GM21381 (cell line): ENCODE measurements around the gene AKT2.
"Not testable (repeated sequence)": the region's sequence is repeated elsewhere in the genome, so short reads cannot be mapped to it uniquely, and the experiment has no call there.

Source experiments
- ATAC-seq: cut with Tn5 transposase; IDR thresholded peaks from one replicate; pipeline ENCODE4 v1.9.1; 2021; ENCODE audit warnings: mild to moderate bottlenecking, moderate library complexity; ENCODE audit not compliant: unreplicated experiment

The AKT2 gene

DNA sequence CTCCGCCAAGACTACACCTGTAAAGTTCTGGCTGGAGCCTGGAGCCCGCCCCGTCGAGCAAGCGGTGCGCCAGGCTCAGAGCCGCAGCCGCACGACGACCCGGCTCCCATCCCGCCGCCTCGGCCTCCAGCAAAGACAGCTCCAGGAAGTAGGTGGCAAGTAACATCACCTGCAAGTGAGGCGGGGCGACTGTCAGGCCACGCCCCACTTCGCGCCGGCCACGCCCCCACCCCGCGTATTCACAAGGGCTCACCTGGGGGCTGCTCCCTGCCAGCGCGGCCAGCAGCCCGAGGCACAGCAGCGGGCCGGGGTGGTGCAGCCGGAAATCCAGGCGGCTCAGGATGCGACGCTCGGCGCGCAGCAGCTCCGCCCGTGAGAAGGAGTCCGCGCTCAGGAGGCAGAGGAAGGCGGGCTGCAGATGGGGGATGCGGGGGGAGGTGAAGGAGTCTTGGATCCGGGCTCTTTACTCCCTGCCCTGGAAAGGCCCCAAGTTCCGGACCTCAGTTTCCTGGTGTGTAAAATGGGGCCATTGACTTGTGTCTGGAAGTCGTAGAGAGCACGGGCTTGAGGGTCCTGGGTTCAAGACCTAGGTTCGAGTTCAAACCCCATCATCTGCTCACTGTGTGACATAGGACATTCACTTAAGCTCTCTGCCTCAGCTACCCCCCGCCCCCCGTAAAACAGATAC is 61.9 kb downstream of the AKT2 start:
- ATAC-seq, result no peak

- no peak for ATAC-seq
These were observed 63.1 kb downstream of the AKT2 start for GRCh38 chr19:40221858-40222619.

GRCh38 chr19:40220674-40221073 is 64.5 kb downstream of the AKT2 start:
- no peak for ATAC-seq

GRCh38 chr19:40219721-40220276 is 65.3 kb downstream of the AKT2 start:
- ATAC-seq, result no peak

GRCh38 chr19:40219029-40219428 is 66.1 kb downstream of the AKT2 start:
- not testable (repeated sequence) for ATAC-seq

DNA sequence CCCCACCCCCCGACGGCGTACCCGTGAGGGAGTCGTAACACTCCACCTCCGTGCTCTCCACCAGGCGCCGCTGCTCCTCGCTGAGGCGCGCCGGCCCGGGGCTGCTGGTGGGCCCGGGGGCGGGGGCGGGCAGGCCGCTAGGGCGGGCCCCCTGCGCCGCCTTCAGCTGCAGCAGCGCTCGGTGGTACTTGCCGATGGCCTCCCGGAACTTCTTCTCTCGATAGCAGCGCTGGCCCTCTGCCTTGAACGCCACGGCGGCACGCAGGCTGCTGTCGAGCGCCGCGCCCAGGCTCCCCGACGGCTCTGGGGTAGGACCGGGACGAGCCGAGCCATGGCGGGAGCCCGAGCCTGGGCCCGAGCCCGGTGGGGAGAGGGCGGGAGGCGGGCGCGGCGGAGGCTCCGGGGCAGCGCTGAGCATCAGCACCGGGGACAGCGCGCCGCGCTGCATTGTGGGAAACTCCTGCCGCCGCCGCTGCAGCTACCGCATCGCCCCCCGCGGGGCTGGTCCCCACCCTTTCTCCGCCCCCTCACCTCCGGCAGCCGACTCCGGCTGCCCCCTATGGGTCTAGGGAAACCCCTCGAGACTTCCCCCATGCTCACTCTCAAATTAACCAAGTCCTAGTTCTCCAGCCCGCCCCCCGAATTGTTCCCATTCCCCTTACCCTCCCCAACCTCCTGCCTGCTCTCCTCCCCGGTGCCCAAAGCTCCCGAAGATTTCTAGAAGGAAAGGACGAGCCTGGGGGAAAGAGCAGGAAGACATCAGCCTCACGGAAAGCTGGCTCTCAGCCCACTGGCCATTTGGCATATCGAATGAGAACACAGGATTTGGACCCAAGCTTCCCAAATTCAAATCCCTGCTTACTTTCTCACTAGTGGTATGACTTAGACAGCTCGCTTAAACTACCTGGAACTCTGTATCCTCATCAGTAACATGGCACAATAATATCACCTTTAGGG is 66.9 kb downstream of the AKT2 start, which contains the start of gene TTC9B:
Gene TTC9B, minus strand, starts transcription at position 451 of the 957 bp plus-strand sequence. Its CDS starts 3 bp downstream, at position 448.
- no peak for ATAC-seq

- ATAC-seq, result no peak
These were observed 67.9 kb downstream of the AKT2 start for GRCh38 chr19:40217027-40217810.

- ATAC-seq, result no peak
These were observed 68.4 kb downstream of the AKT2 start for GRCh38 chr19:40216777-40217026.

GRCh38 chr19:40216013-40216776 is 69.0 kb downstream of the AKT2 start:
- no peak for ATAC-seq

DNA sequence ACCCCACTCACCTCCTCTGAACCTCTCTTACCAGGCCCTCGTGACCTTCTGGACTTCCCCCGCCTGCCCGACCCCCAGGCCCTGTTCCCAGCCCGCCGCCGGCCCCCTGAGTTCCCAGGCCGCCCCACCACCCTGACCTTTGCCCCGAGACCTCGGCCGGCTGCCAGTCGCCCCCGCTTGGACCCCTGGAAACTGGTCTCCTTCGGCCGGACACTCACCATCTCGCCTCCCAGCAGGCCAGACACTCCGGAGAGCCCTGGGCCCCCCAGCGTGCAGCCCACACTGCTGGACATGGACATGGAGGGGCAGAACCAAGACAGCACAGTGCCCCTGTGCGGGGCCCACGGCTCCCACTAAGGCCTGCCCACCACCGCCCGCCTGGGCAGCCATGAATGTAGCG is 70.2 kb downstream of the AKT2 start:
- no peak for ATAC-seq

DNA sequence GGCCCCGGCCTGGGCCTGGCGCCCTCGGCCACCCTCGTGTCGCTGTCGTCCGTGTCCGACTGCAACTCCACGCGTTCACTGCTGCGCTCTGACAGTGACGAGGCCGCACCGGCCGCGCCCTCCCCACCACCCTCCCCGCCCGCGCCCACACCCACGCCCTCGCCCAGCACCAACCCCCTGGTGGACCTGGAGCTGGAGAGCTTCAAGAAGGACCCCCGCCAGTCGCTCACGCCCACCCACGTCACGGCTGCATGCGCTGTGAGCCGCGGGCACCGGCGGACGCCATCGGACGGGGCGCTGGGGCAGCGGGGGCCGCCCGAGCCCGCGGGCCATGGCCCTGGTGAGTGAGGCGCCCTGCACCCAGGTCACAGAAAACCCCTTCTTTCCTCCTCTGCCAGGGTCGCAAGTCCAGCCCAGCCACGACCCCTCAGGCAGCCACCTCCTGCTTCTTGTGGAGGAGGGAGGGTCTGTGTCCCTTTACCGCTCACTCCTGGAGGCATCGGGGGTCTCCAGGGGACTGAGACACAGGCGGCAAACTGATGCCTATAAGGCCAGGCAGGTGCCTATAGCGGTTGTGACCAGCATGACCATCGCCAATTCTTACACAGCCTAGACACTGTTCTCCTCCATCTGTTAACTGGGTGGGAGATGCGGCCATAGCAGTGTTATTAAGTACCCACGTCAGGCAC is 71.1 kb downstream of the AKT2 start:
- no peak for ATAC-seq

DNA sequence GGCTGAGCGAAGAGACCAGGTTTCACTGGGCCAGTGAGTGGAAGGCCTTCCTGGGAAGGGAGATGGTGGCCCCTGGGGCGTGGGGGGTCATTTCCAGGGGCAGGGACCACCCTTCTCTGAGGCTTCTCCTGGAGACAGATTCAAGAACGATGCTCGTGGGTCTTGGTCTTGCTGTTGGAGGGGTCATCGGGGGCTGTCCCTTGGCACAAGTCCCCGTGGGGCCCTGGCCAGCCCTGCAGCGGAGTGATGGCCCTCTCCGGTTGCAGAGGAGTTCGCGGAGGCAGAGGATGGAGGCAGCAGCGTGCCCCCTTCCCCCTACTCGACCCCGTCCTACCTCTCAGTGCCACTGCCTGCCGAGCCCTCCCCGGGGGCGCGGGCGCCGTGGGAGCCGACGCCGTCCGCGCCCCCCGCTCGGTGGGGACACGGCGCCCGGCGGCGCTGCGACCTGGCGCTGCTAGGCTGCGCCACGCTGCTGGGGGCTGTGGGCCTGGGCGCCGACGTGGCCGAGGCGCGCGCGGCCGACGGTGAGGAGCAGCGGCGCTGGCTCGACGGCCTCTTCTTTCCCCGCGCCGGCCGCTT is 71.8 kb downstream of the AKT2 start:
- no peak for ATAC-seq

DNA sequence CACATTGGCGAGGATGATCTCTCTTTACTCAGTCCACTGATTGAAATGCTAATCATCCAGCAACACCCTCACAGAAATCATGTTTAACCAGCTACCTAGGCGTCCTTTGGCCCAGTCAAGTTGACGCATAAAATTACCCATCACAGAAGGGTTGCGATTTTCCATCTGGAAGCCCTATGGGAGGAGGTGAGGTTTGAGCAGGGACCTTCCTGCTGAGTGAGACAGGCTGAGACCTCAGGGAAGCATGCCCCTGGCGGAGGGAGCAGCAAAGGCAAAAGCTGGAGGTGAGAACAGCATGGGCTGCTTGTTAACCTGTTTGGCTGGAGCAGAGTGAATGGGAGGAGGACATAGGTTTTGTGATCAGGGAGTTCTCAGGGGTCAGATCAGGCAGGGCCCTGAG is 74.3 kb downstream of the AKT2 start:
- ATAC-seq, result no peak

- no peak for ATAC-seq
These were observed 76.5 kb downstream of the AKT2 start for GRCh38 chr19:40208602-40209001.

DNA sequence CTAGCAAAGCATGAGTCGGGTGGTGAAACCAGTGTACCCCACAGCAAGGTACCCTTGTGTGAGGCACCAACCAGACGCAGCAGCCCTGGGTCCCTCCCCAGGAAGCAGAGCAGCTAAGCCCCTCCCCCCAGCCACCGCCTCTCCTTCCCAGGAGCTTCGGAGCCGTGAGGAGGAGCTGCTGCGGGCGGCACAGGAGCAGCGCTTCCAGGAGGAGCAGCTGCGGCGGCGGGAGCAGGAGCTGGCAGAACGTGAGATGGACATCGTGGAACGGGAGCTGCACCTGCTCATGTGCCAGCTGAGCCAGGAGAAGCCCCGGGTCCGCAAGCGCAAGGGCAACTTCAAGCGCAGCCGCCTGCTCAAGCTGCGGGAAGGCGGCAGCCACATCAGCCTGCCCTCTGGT is 79.4 kb downstream of the AKT2 start:
- ATAC-seq, result no peak

DNA sequence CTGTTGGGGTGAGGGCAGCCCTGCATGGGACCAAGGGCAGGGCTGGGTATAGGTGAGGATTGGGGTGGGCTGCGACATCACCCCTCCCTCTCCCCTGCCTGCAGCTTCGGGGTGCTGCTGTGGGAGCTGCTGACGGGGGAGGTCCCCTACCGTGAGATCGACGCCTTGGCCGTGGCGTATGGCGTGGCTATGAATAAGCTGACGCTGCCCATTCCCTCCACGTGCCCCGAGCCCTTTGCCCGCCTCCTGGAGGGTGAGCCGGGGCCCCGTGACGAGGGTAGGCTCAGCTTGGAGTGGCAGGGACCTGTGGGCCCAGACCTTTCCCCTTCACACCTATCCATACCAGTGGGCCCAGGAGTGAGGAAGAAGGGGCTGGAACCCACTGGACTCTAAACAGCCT is 80.8 kb downstream of the AKT2 start:
- no peak for ATAC-seq

DNA sequence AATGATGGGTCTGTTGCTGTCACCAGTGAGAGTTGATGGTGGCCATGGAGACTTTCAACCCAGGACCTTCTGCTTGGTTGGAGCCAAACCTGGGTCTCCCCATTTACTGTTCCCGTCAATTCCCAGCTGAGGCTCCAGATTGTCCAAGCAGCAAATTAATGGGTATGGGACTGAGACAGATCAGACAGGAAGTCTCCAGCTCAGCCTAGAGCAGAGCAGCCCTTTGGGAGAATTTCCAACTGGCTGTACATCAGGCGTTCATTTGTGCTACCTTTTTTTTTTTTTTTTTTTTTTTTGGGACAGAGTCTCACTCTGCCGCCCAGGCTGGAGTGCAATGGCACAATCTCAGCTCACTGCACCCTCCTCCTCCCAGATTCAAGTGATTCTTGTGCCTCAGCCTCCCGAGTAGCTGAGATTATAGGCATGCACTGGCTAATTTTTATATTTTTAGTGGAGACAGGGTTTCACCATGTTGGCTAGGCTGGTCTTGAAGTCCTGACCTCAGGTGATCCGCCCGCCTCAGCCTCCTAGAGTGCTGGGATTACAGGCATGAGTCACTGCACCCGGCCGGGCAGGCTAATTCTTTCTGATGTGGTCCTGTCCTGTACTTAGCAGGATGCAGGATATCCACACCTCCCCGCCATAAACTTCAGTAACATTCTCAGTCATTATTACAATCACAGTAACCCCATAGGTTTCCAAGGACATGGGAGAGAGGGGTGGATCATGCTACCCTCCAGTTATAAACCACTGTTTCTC is 84.6 kb downstream of the AKT2 start:
- ATAC-seq, result no peak
